ENCODE measurements around the gene ZNF93.
"Not testable (repeated sequence)": the region's sequence is repeated elsewhere in the genome, so short reads cannot be mapped to it uniquely, and the experiment has no call there.

Gene ZNF93

GRCh38 chr19:19900729-19901444 is at the start of gene ZNF93:
Gene ZNF93 (plus strand): TSS chr19:19900946. CDS start chr19:19901089, 143 bp downstream.
- peak; percentile 97 for DNase-seq (ENCODE audit: low spot score)

- DNase-seq (ENCODE audit: low spot score) = not testable (repeated sequence)
Observed at GRCh38 chr19:19851740-19852139, 49.0 kb upstream of the ZNF93 start.

- DNase-seq (ENCODE audit: low spot score) = no peak
Observed at GRCh38 chr19:19858751-19859150, 42.0 kb upstream of the ZNF93 start.

GRCh38 chr19:19860756-19861390 is 39.9 kb upstream of the ZNF93 start:
- DNase-seq (ENCODE audit: low spot score) = no peak

GRCh38 chr19:19865750-19866610 is 34.8 kb upstream of the ZNF93 start, which contains the start of gene ZNF253:
Gene ZNF253 (plus strand): TSS chr19:19865882. CDS start chr19:19865997, 115 bp downstream.
- peak; percentile 97 for DNase-seq (ENCODE audit: low spot score)

- DNase-seq (ENCODE audit: low spot score) = peak; percentile 4
Observed at GRCh38 chr19:19866611-19867248, 34.0 kb upstream of the ZNF93 start.

- DNase-seq (ENCODE audit: low spot score) = not testable (repeated sequence)
Observed at GRCh38 chr19:19870086-19870485, 30.7 kb upstream of the ZNF93 start.

GRCh38 chr19:19871932-19872331 is 28.8 kb upstream of the ZNF93 start:
- DNase-seq (ENCODE audit: low spot score) = no peak

GRCh38 chr19:19873381-19873780 is 27.4 kb upstream of the ZNF93 start:
- DNase-seq (ENCODE audit: low spot score) = no peak

- DNase-seq (ENCODE audit: low spot score) = no peak
Observed at GRCh38 chr19:19877724-19878123, 23.0 kb upstream of the ZNF93 start.

GRCh38 chr19:19884583-19884982 is 16.2 kb upstream of the ZNF93 start:
- no peak for DNase-seq (ENCODE audit: low spot score)

GRCh38 chr19:19892055-19892941 is 8.4 kb upstream of the ZNF93 start:
- not testable (repeated sequence) for DNase-seq (ENCODE audit: low spot score)

GRCh38 chr19:19900139-19900728 is 512 bp upstream of the ZNF93 start:
- DNase-seq (ENCODE audit: low spot score) = peak; percentile 54

GRCh38 chr19:19907551-19907950 is 6.8 kb downstream of the ZNF93 start:
- DNase-seq (ENCODE audit: low spot score) = not testable (repeated sequence)

GRCh38 chr19:19909654-19910053 is 8.9 kb downstream of the ZNF93 start:
- DNase-seq (ENCODE audit: low spot score) = no peak

- no peak for DNase-seq (ENCODE audit: low spot score)
Observed at GRCh38 chr19:19911150-19911549, 10.4 kb downstream of the ZNF93 start.

GRCh38 chr19:19914596-19914995 is 13.8 kb downstream of the ZNF93 start:
- no peak for DNase-seq (ENCODE audit: low spot score)

- DNase-seq (ENCODE audit: low spot score) = not testable (repeated sequence)
Observed at GRCh38 chr19:19930417-19930816, 29.7 kb downstream of the ZNF93 start.

- not testable (repeated sequence) for DNase-seq (ENCODE audit: low spot score)
Observed at GRCh38 chr19:19933432-19934314, 32.9 kb downstream of the ZNF93 start.

- DNase-seq (ENCODE audit: low spot score) = no peak
Observed at GRCh38 chr19:19937403-19937802, 36.7 kb downstream of the ZNF93 start.
